HG03280 (cell line): ENCODE data around the gene TMEM266.
"Not testable (repeated sequence)": the region's sequence is repeated elsewhere in the genome, so short reads cannot be mapped to it uniquely, and the experiment has no call there.

Experiments
- ATAC-seq: cut with Tn5 transposase; IDR thresholded peaks from one replicate; pipeline ENCODE4 v1.9.1; 2021; ENCODE audit warnings: mild to moderate bottlenecking, moderate library complexity; ENCODE audit not compliant: unreplicated experiment

Gene TMEM266

GRCh38 chr15:76059320-76060117 is at the start of gene TMEM266:
TSS of gene TMEM266 (plus strand) at chr15:76059985. CDS start at chr15:76134264, 74,279 bp downstream.
- no peak for ATAC-seq

- no peak for ATAC-seq
Measured at GRCh38 chr15:76010613-76011012, 49.2 kb upstream of the TMEM266 start.

GRCh38 chr15:76011627-76012551 is 47.9 kb upstream of the TMEM266 start, which contains the start of gene NRG4:
TSS of gene NRG4 (minus strand) at chr15:76012424. CDS start at chr15:76011230, 1,194 bp downstream.
- no peak for ATAC-seq

- ATAC-seq, result not testable (repeated sequence)
Measured at GRCh38 chr15:76013470-76013869, 46.3 kb upstream of the TMEM266 start.

- ATAC-seq, result no peak
Measured at GRCh38 chr15:76024021-76024768, 35.6 kb upstream of the TMEM266 start.

- no peak for ATAC-seq
Measured at GRCh38 chr15:76032046-76032445, 27.7 kb upstream of the TMEM266 start.

GRCh38 chr15:76033438-76033837 is 26.3 kb upstream of the TMEM266 start:
- ATAC-seq, result no peak

GRCh38 chr15:76034111-76034510 is 25.7 kb upstream of the TMEM266 start:
- ATAC-seq, result no peak

- ATAC-seq, result no peak
Measured at GRCh38 chr15:76035593-76035992, 24.2 kb upstream of the TMEM266 start.

- no peak for ATAC-seq
Measured at GRCh38 chr15:76038512-76038911, 21.3 kb upstream of the TMEM266 start.

GRCh38 chr15:76054201-76054600 is 5.6 kb upstream of the TMEM266 start:
- not testable (repeated sequence) for ATAC-seq

- peak; percentile 53 for ATAC-seq
Measured at GRCh38 chr15:76056931-76057330, 2.9 kb upstream of the TMEM266 start.

- ATAC-seq, result no peak
Measured at GRCh38 chr15:76057332-76058000, 2.3 kb upstream of the TMEM266 start.

GRCh38 chr15:76058714-76059319 is 968 bp upstream of the TMEM266 start:
- ATAC-seq, result no peak

GRCh38 chr15:76060118-76060989 is 569 bp downstream of the TMEM266 start:
- ATAC-seq, result no peak

- no peak for ATAC-seq
Measured at GRCh38 chr15:76061700-76062099, 1.9 kb downstream of the TMEM266 start.

- ATAC-seq, result no peak
Measured at GRCh38 chr15:76062286-76062685, 2.5 kb downstream of the TMEM266 start.

GRCh38 chr15:76064375-76064774 is 4.6 kb downstream of the TMEM266 start:
- ATAC-seq, result no peak

GRCh38 chr15:76065245-76065644 is 5.5 kb downstream of the TMEM266 start:
- no peak for ATAC-seq
